Activated CD8-positive, alpha-beta memory T cell treated with anti-CD3 and anti-CD28 coated beads, Interleukin-2, amount 10 ng/mL, durations not matched to agents 7 days and 5 days (primary cell): ENCODE measurements around the gene PRR20G. TPM values are rescaled to one million over a fixed set of nuclear protein-coding genes. Genes with fewer than 3 reads are reported as not detected.

Experiments
- ATAC-seq: fragments of 150-1000 bp; cut with Tn5 transposase; one replicate; pipeline ENCODE4 v1.10.0; 2021; ENCODE audit warnings: moderate library complexity
- CTCF ChIA-PET: fragments of 350-600 bp; sonication (Branson Sonifier 250); formaldehyde crosslinking; loops from one replicate; lab custom pipeline; 2021; ENCODE audit warnings: antibody characterized with exemption; lab: Charles Lee
- DNase-seq: peaks from one replicate; pipeline ENCODE4 v3.0.0-alpha.2; 2020
- H3K27ac Mint-ChIP-seq: one replicate; pipeline ENCODE4 v1.8.0; 2021; ENCODE audit warnings: mild to moderate bottlenecking, mixed read lengths
- H3K27me3 Mint-ChIP-seq: one replicate; pipeline ENCODE4 v1.8.0; 2021; ENCODE audit warnings: mixed read lengths
- H3K36me3 Mint-ChIP-seq: one replicate; pipeline ENCODE4 v1.8.0; 2021; ENCODE audit warnings: mild to moderate bottlenecking, mixed read lengths
- H3K4me1 Mint-ChIP-seq: one replicate; pipeline ENCODE4 v1.8.0; 2021; ENCODE audit warnings: mixed read lengths
- H3K4me3 Mint-ChIP-seq: one replicate; pipeline ENCODE4 v1.8.0; 2021; ENCODE audit warnings: mild to moderate bottlenecking, moderate library complexity, mixed read lengths
- H3K9me3 Mint-ChIP-seq: one replicate; pipeline ENCODE4 v1.8.0; 2022; ENCODE audit warnings: low read depth, mixed read lengths
- total RNA-seq, 2 experiments: library from RNA; stranded (reverse); gene quantifications; one replicate each; pipeline ENCODE4 v1.2.3, GENCODE V29; 2021

PRR20G gene
- not detected for total RNA-seq

DNA sequence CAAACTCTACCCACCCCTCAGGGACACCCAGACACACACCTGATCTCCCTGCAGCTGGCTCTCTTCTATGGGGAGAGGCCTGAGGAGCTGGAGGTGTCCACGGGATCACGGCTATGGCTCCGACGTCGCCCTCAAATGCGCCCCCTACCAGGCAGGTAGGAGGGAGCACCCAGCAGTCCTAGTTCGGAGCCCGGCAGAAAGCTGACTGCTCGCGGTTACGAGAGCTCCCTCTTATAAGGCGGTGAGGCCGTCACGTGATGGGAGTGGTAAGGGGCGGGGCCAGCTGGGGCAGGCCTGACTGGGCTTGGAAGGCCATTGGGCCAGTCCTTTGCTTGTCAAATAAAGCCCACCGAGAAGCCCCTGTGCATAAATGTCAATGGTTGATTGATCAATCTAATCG is at the start of gene PRR20G:
Gene PRR20G, minus strand, starts transcription at position 207 of the 400 bp plus-strand sequence. CDS start 681 bp downstream, outside the sequence.
- Mint-ChIP-seq H3K27me3 (peaks cover 3% of the 10 kb centered on the region), H3K27ac (no peak within 1 kb of the TSS), H3K4me1 (no peaks in the 10 kb centered on the region), H3K4me3 (no peak within 1 kb of the TSS), H3K36me3 (no peaks in the 10 kb centered on the region), H3K9me3 (no peaks in the 10 kb centered on the region)
- CTCF ChIA-PET = no interaction called here
- no peak for DNase-seq
- ATAC-seq = no peak

DNA sequence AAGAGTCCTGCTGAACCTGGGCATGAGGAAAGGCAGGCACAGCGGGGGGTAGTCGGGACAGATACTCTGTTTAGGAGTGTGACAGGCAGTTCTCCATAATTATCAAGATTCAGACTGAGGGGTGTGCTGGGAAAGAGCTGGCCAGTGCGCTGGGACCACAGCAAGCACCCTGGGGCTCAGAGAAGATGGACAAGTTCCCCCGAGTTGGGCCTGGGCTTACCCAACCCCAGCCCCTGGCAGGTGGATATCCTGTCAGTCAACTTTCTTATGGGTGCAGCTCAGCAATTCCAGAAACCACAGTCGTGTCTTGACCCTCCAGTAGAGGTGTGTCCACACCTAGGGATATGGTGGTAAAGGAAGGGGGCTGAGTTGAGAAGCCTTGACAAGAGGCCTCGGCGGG is 49.2 kb upstream of the PRR20G start:
- Mint-ChIP-seq H3K27me3 (peaks cover 17% of the 10 kb centered on the region), H3K36me3 (peaks cover 1% of the 10 kb centered on the region), H3K4me3 (no peak overlapping the region), H3K27ac (no peak overlapping the region), H3K9me3 (peaks cover 8% of the 10 kb centered on the region), H3K4me1 (no peaks in the 10 kb centered on the region)
- ATAC-seq (no peak), DNase-seq (no peak)
- CTCF ChIA-PET = no interaction called here

DNA sequence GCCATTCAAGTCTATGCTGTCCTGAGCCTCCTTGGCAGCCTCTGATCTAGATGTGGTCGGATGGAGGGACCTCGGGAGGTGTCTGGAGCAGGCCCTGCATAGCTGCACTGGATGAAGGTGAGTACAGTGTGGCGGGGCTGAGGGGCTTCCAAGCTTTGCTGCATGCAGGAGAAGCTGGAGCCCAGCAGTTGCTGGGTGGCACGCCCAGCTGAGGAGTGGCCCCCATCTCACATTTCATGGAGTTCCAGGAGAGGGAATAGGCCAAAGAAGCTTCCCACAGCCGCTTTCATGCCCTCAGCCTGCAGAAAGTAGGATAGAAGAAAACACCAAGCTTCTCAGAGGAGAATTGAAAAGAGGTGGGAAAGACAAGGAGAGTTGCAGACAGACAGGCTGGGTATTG is 48.3 kb upstream of the PRR20G start:
- CTCF ChIA-PET = no interaction called here

DNA sequence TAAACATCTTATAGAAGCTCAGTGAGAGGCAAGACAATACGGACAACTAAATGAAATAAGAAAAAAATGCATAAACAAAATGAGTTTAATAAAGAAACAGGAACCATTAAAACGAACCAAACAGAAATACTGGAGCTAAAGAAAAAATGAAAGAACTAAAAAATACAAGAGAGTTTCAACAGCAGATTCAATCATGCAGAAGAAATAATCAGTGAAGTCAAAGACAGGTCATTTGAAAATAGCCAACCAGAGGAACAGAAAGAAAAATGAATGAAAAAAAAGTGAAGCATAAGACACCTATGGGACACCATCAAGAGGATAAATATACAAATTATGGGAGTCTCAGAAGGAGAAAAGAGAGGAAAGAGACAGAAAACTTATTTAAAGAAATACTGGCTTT is 42.5 kb upstream of the PRR20G start:
- CTCF ChIA-PET = no interaction called here
- Mint-ChIP-seq H3K4me3 (no peak overlapping the region), H3K27me3 (peaks cover 5% of the 10 kb centered on the region), H3K9me3 (peaks cover 2% of the 10 kb centered on the region), H3K27ac (no peak overlapping the region), H3K4me1 (no peaks in the 10 kb centered on the region), H3K36me3 (peaks cover 2% of the 10 kb centered on the region)
- ATAC-seq (no peak), DNase-seq (no peak)

More for the DNA sequence above, 48.3 kb upstream of the PRR20G start:
- Mint-ChIP-seq H3K9me3 (peaks cover 8% of the 10 kb centered on the region), H3K27ac (no peak overlapping the region), H3K4me1 (no peaks in the 10 kb centered on the region), H3K27me3 (peaks cover 17% of the 10 kb centered on the region), H3K36me3 (peaks cover 1% of the 10 kb centered on the region), H3K4me3 (no peak overlapping the region)
- ATAC-seq (no peak), DNase-seq (no peak)

DNA sequence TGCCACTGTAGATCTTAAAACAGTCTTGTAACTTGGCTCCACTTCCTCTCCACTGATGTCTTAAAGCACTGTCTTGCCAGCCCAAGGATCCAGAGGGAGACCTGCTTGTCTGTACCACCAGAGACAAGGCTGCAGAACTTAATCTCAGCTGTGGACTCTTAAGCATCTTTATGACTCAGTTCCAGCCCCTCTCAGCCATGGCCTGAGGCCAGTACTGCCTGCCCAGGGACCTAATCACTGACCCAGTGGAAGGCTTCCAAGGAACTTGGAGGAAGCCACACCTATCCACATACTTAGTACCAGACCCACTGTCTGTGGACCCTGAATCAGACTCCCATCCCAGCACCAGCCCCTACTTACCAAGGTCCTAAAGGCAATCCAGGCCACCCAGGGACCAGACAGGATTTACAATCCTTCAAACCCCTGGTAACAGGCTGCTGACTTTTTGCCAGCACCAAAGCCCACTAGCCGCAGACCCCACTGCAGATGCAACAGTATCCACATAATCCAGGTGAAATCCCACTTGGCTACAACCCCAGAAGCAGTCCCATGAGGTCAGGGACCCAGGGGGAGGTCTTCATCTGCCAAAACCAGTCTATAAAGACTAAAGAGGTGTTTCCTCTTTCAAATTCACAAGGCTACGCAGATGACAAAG is 41.9 kb upstream of the PRR20G start:
- CTCF ChIA-PET = no interaction called here
- Mint-ChIP-seq H3K27ac (no peak overlapping the region), H3K4me3 (no peak overlapping the region), H3K9me3 (peaks cover 2% of the 10 kb centered on the region), H3K36me3 (peaks cover 2% of the 10 kb centered on the region), H3K4me1 (no peaks in the 10 kb centered on the region), H3K27me3 (peaks cover 1% of the 10 kb centered on the region)
- DNase-seq = no peak
- ATAC-seq = no peak

DNA sequence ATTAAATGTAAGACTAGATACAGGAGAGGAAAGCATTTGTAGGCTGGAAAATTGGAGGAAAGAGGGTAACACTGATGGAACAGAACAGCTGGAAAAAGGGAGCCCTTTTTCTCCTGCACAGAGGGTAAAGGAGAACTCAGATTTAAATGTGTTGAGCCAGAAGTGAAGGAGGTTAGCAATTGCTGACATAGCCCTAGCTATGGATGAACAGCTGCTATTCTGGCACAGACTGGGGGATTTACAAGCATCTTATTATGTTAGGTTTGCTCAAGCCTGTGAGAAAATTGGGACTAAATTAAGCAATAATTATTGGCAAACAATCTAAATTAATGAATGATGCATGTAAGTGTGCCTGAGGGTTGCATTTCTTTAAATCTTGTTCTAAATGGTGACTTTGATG is 40.6 kb upstream of the PRR20G start:
- H3K4me3 Mint-ChIP-seq = no peak overlapping the region
- peaks cover 2% of the 10 kb centered on the region for H3K36me3 Mint-ChIP-seq
- ATAC-seq (no peak), DNase-seq (no peak)
- H3K27ac Mint-ChIP-seq = no peak overlapping the region
- H3K4me1 Mint-ChIP-seq = no peaks in the 10 kb centered on the region
- CTCF ChIA-PET = no interaction called here
- peaks cover 2% of the 10 kb centered on the region for H3K9me3 Mint-ChIP-seq
- H3K27me3 Mint-ChIP-seq = no peaks in the 10 kb centered on the region

DNA sequence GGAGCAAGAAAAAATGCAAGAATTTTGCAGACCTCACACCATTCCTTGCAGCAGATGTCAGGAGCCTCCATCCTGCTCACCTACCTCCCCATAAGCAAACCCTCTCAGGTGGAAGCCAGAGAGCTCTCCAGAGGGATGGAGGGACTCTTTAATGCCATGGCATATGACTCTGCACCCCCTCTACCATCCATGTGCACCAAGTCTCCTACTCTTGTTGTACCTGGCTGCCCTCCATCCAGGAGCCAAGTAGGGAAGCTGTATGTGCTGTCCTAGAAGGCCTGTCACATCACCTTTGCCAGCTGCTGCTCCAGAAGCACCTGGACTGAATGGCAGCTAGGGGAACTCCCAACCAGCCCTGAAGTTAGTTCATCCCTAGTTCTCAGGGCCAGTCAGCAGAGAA is 38.5 kb upstream of the PRR20G start:
- H3K4me1 Mint-ChIP-seq = no peaks in the 10 kb centered on the region

DNA sequence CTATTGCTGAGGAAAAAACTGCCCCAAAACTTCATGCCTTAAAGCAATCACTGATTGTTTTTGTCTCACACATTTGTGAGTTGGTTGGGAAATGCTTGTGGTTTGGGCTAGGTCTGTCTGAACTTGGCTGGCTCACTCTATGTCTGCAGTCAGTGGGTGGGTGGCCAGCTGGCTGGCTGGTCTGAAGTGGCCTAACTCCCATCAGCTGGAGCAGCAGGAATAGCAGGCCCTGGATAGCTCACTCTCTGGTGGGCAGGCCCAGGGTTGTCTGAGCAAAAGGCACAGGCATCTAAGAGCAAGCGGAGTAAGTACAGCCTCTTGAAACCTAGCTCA is 37.7 kb upstream of the PRR20G start:
- Mint-ChIP-seq H3K4me1 (no peaks in the 10 kb centered on the region), H3K36me3 (peaks cover 2% of the 10 kb centered on the region), H3K9me3 (peaks cover 5% of the 10 kb centered on the region), H3K27ac (no peak overlapping the region), H3K27me3 (no peaks in the 10 kb centered on the region), H3K4me3 (no peak overlapping the region)
- CTCF ChIA-PET = no interaction called here
- ATAC-seq (no peak), DNase-seq (no peak)

More for the DNA sequence above, 38.5 kb upstream of the PRR20G start:
- no peak for DNase-seq
- no peak for ATAC-seq
- peaks cover 2% of the 10 kb centered on the region for H3K36me3 Mint-ChIP-seq
- no peak overlapping the region for H3K4me3 Mint-ChIP-seq
- H3K27me3 Mint-ChIP-seq = no peaks in the 10 kb centered on the region
- H3K27ac Mint-ChIP-seq = no peak overlapping the region
- CTCF ChIA-PET = no interaction called here
- peaks cover 5% of the 10 kb centered on the region for H3K9me3 Mint-ChIP-seq

DNA sequence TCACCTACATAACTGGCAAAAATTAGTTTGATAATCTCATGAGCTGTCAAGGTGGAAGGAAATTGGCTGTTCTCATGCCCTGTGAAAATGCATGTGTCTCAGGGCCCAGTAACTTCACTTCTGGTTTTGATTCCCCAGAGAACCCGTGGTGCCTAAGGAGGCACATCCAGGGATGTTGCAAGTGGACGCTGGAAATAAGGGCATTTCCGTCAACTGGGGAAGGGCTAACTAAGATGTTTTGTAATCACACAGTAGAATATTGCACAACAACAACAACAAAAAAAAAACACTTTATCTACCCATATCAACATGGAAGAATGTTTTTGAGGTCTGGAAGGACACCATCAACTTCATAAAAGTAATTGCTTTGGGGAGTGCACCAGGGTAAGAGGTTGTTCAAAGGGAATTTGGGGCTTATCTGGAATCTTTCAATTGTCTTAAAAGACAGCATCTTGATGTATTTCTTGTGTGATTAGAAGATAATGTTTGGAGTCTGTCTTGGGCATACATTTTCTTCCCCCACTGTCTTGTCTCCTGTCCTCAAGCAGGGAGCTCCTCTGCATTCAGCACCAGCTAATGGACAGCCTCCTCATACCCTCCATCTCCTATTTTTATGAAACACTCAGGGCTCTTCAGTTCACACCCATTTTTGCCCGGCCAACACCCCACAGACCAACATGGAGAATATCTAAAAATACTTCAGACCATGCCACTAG is 37.2 kb upstream of the PRR20G start:
- H3K27me3 Mint-ChIP-seq = no peaks in the 10 kb centered on the region
- CTCF ChIA-PET = no interaction called here
- H3K9me3 Mint-ChIP-seq = peaks cover 2% of the 10 kb centered on the region
- H3K27ac Mint-ChIP-seq = no peak overlapping the region
- ATAC-seq (no peak), DNase-seq (no peak)
- no peak overlapping the region for H3K4me3 Mint-ChIP-seq
- H3K36me3 Mint-ChIP-seq = no peaks in the 10 kb centered on the region
- no peaks in the 10 kb centered on the region for H3K4me1 Mint-ChIP-seq

DNA sequence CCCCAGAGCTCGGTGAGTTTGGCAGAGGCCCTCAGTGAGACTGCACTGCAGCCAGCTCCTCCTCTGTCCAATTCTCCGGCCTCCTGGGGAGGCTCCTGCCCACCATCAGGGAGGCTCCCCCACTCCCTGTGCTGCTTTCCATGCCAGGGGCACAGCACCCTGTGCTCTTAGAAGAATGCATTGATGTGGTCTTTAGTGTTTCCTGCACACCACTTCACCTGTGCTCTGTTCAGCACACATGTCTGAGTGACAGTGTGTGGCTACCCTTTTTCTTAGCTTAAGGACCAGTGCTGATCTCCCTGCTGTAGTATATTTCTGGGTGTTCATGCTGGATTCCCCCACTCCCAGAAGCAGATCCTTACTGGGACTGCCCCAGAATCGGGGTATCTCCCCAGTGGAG is 36.2 kb upstream of the PRR20G start:
- Mint-ChIP-seq H3K27me3 (no peaks in the 10 kb centered on the region), H3K4me1 (no peaks in the 10 kb centered on the region), H3K9me3 (peaks cover 2% of the 10 kb centered on the region), H3K4me3 (no peak overlapping the region), H3K27ac (no peak overlapping the region), H3K36me3 (no peaks in the 10 kb centered on the region)
- no peak for ATAC-seq
- CTCF ChIA-PET = no interaction called here
- DNase-seq = no peak

DNA sequence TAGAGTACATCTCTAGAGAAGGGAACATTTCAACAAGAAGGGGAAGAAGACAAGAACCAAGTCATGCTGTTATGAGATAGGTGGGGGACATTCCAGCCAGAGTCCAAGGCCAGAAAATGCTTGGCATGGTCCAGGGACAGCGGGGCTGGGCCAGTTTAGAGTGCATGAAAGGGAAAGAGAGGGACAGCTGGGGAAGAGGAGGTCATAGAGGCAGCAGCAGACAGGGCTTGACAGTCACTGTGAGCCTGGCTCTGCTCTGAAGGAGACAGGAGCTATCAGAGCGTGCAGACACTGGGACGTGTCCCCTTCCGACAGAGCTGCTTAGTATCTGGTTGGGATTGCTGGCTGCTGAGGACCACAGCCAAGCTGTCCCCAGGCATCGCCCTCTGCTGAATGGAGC is 35.7 kb upstream of the PRR20G start:
- CTCF ChIA-PET = no interaction called here
- Mint-ChIP-seq H3K9me3 (peaks cover 2% of the 10 kb centered on the region), H3K27ac (no peak overlapping the region), H3K27me3 (no peaks in the 10 kb centered on the region), H3K4me1 (no peaks in the 10 kb centered on the region), H3K36me3 (no peaks in the 10 kb centered on the region), H3K4me3 (no peak overlapping the region)
- ATAC-seq (no peak), DNase-seq (no peak)

DNA sequence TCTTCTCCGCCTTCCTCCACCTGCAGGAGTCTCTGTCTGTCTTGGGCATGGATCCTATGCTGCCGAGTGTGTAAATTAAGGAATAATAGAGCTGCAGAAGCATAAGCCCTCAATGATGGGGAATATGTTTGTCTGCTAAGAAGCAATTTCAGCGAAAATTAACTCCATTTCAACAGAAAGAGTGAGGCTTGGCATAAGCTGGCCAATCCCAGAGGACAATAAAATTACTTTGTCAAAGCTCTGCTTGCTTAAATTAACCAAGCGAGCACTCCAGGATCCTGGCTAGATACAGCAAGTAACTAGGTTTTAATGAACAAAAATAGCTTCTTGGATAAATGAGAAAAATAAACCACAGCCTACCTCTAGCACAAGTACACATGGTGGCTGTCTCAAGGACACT is 33.5 kb upstream of the PRR20G start:
- Mint-ChIP-seq H3K9me3 (peaks cover 2% of the 10 kb centered on the region), H3K4me3 (no peak overlapping the region), H3K36me3 (no peaks in the 10 kb centered on the region), H3K27me3 (no peaks in the 10 kb centered on the region), H3K27ac (no peak overlapping the region), H3K4me1 (no peaks in the 10 kb centered on the region)
- ATAC-seq (no peak), DNase-seq (no peak)
- CTCF ChIA-PET = no interaction called here

DNA sequence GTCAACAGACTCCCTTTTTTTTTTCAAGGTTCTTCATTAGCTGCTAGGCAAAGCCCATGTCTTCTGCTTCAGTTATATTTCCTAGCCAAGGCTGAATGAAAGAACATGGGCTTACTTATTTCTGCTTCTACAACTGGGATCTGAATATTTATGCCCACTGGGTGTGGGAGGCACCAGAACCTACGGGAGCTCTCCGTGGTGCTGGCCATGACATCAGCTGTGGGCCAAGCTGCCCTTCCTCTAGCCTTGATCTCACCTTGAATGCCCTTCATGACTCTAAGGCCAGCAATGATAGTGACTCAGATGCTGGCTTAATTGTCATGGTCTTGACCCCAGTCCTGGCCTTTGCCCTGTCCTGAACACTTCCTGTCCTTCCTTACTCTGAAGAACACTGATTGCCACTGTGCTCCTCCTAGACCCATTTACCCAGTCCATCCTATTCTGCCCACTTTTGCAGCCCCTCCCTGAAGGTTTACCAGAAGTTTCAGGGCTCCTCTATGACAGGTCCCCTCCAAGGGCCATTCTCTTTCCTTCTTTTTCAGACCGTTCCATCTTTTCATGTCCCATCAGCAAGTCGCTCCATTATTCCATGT is 32.8 kb upstream of the PRR20G start:
- Mint-ChIP-seq H3K4me3 (no peak overlapping the region), H3K9me3 (peaks cover 2% of the 10 kb centered on the region), H3K4me1 (no peaks in the 10 kb centered on the region), H3K36me3 (no peaks in the 10 kb centered on the region), H3K27me3 (no peaks in the 10 kb centered on the region), H3K27ac (no peak overlapping the region)
- CTCF ChIA-PET = no interaction called here
- DNase-seq (no peak), ATAC-seq (no peak)

DNA sequence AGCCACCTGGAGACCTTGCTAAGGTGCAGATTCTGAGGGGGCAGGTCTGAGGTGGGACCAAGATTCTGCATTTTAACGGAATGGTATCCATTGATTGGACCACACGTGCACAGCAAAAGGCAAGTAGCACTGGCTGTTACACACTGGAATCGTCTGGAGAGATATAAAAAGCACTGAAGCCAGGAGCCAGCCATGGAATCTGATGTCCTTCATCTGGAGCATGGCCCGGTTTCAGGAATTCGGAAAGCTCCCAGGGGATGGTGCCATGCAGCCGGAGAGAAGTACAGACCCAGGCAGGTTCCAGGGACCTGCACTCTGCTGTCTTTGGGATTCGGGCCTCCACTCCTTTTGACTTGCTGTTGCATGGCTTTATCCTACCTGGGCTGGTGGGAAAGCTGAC is 28.8 kb upstream of the PRR20G start:
- ATAC-seq = no peak
- CTCF ChIA-PET = no interaction called here

More for the DNA sequence above, 28.8 kb upstream of the PRR20G start:
- Mint-ChIP-seq H3K27ac (no peak overlapping the region), H3K27me3 (peaks cover 6% of the 10 kb centered on the region), H3K4me1 (no peaks in the 10 kb centered on the region), H3K36me3 (no peaks in the 10 kb centered on the region), H3K9me3 (no peaks in the 10 kb centered on the region), H3K4me3 (no peak overlapping the region)
- no peak for DNase-seq
